MG63 (cell line): ENCODE results near the gene SMLR1. TPM values are rescaled to one million over a fixed set of nuclear protein-coding genes. Genes with fewer than 3 reads are reported as not detected.
"Not testable (repeated sequence)": the region's sequence is repeated elsewhere in the genome, so short reads cannot be mapped to it uniquely, and the experiment has no call there.

Source experiments
- DNase-seq: peaks from one replicate; pipeline ENCODE4 v3.0.0-alpha.2; 2020
- H3K27me3 ChIP-seq: fragments of 250-450 bp; sonication (Bioruptor Pico); 2 replicates; pipeline ENCODE4 v1.5.1; 2020; ENCODE audit warnings: mild to moderate bottlenecking, moderate library complexity
- H3K36me3 ChIP-seq: fragments of 250-450 bp; sonication (Bioruptor Pico); 2 replicates; pipeline ENCODE4 v1.5.1; 2020; ENCODE audit warnings: mild to moderate bottlenecking, moderate library complexity
- H3K4me3 ChIP-seq: fragments of 250-450 bp; sonication (Bioruptor Pico); 2 replicates; pipeline ENCODE4 v1.5.1; 2020; ENCODE audit warnings: mild to moderate bottlenecking, moderate library complexity
- H3K9me3 ChIP-seq: fragments of 250-450 bp; sonication (Bioruptor Pico); 2 replicates; pipeline ENCODE4 v1.5.1; 2020; ENCODE audit warnings: mild to moderate bottlenecking, moderate library complexity
- total RNA-seq: library from RNA; depleted of rRNA; stranded (reverse); fragments of >200 nt; shearing (Covaris generic); gene quantifications from 2 replicates; pipeline ENCODE4 v1.2.3, GENCODE V29; 2014; ENCODE audit warnings: low replicate concordance; rRNA removed

Gene SMLR1
- not detected in 2 replicates for total RNA-seq

DNA sequence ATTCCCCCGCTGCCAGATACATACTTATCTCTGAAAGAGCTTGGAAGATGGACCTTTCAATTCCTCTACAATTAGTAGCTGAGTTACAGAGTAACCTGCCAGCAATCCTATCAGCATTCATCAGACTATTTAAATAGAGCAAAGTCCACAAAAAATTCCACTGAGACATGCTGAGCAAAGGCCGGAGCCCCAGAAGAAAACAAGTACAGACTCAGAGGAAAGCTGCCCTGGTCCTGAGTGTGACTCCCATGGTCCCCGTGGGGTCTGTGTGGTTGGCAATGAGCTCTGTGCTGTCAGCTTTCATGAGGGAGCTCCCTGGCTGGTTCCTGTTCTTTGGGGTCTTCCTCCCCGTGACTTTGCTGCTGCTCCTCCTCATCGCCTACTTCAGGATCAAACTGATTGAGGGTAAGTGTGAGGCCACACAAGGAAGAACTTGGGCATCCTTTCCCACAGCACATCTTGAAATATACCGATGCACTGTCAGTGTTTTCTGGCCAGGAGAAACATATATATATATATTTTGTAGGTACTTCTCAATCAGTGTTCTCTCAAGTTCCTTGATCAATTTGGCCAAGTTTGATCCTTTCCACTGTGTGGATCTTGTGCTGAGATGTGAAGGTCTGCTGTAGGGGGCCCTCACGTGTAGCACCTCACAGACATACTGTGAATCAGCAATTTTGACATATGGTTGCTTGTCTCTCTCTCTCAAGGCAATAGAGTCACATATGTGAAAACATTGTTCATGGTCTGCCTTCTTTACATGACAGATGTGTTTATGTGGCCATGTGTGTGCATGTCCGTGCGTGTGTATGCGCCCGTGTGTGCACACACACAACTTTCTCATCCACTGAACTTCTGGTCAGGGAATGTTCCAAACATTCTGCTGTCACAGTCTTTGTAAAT, at the start of gene SMLR1:
Gene SMLR1 (plus strand): TSS at position 160 of the 903 bp plus-strand sequence. CDS start 8 bp downstream, at position 168.
- Histone ChIP-seq H3K36me3 (no peaks in the 10 kb centered on the region), H3K4me3 (no peak within 1 kb of the TSS), H3K9me3 (no peaks in the 10 kb centered on the region), H3K27me3 (no peaks in the 10 kb centered on the region)
- no peak for DNase-seq

- no peak overlapping the region for H3K4me3 ChIP-seq
- DNase-seq = peak; percentile 31
- no peaks in the 10 kb centered on the region for H3K36me3 ChIP-seq
- no peaks in the 10 kb centered on the region for H3K27me3 ChIP-seq
- H3K9me3 ChIP-seq = 0 out of 2 replicates have a peak, but pooled peaks cover 2% of the 10 kb centered on the region
Measured at GRCh38 chr6:130778946-130779657, 48.1 kb upstream of the SMLR1 start.

- Histone ChIP-seq H3K27me3 (no peaks in the 10 kb centered on the region), H3K4me3 (no peak overlapping the region), H3K36me3 (no peaks in the 10 kb centered on the region), H3K9me3 (0 out of 2 replicates have a peak, but pooled peaks cover 2% of the 10 kb centered on the region)
- no peak for DNase-seq
Measured at GRCh38 chr6:130779658-130780033, 47.6 kb upstream of the SMLR1 start.

DNA sequence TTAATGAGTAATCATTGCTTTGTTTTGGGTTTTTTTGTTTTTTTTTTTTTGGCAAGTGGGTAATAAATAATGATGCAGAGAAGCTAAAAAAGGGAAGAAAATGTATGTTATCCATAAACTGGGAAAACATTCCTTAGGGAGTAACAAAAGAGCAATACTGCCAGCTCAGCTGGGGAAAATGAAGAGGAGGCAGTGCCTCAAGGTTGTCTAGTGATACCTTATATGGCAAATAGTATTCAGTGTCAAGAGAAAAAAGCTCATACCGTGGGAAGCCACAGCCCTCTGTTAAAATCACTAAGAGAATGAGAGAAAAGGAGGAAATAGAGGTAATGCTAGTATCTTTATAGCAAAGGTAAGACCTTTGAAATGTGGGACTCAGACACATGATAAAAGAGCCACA, 47.1 kb upstream of the SMLR1 start:
- Histone ChIP-seq H3K27me3 (no peaks in the 10 kb centered on the region), H3K4me3 (no peak overlapping the region), H3K36me3 (no peaks in the 10 kb centered on the region), H3K9me3 (0 out of 2 replicates have a peak, but pooled peaks cover 2% of the 10 kb centered on the region)
- DNase-seq = no peak

- Histone ChIP-seq H3K4me3 (no peak overlapping the region), H3K27me3 (no peaks in the 10 kb centered on the region), H3K9me3 (0 out of 2 replicates have a peak, but pooled peaks cover 2% of the 10 kb centered on the region), H3K36me3 (no peaks in the 10 kb centered on the region)
- no peak for DNase-seq
Measured at GRCh38 chr6:130781557-130781956, 45.6 kb upstream of the SMLR1 start.

GRCh38 chr6:130783416-130784107, 43.6 kb upstream of the SMLR1 start:
- DNase-seq = no peak
- H3K9me3 ChIP-seq = 0 out of 2 replicates have a peak, but pooled peaks cover 2% of the 10 kb centered on the region

DNA sequence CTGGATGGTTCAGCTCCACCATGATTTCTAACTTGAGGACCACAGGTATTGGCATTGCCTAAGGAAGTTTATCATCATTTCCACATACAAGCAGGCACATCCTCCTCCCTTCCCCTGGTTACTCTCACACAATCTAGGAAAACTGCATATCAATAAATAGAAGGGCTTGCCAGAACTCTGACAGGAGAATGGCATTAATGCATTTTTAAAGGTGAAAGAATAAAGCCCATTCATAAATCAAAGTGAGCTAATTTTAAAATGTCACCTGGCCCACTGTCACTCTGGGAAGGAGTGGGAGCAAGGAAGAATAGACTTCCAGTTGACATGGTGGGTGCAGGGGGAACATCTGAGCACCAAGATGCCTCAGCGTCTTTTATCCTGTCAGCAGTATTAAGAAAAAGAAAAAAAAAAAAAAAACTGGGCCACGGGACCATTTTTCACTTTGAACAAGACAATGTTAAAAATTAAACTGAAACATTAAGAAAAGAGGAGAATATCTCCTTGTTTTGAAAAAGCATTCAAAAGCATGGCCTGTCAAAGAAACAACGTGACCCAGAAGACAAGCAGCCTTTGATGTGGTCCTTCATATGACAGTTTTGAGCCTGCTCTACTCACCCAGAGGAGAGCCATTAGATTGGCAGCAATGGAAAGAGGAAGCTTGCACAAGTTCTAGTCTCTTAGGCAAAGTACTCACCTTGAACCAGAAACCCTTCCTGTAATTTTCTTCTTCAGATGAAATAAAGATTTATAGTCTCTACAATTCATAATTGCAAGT, 39.3 kb upstream of the SMLR1 start:
- Histone ChIP-seq H3K36me3 (no peaks in the 10 kb centered on the region), H3K9me3 (no peaks in the 10 kb centered on the region), H3K4me3 (no peak overlapping the region), H3K27me3 (no peaks in the 10 kb centered on the region)
- DNase-seq = no peak

More at GRCh38 chr6:130783416-130784107, 43.6 kb upstream of the SMLR1 start:
- H3K27me3 ChIP-seq = no peaks in the 10 kb centered on the region
- H3K4me3 ChIP-seq = no peak overlapping the region
- H3K36me3 ChIP-seq = no peaks in the 10 kb centered on the region

DNA sequence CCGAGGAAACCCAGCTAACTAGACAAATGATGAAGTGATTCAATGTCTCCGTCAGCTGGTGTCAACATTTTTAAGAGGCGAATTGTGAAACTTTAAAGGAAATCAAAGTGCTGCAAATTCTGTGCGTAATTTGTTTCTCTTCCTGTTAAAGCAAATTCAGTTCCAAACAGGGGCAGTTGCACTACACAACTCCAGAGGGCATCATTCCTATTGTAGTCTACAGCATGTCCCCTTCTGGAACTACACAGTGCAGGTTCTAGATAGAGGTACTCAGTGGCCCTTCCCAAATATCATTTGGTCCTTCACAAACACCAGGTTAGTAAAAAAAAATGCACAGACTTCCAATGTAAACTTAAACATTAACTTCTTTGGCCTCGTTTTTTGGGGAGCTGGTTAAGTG, 38.3 kb upstream of the SMLR1 start:
- DNase-seq = no peak
- no peaks in the 10 kb centered on the region for H3K9me3 ChIP-seq
- no peak overlapping the region for H3K4me3 ChIP-seq
- no peaks in the 10 kb centered on the region for H3K27me3 ChIP-seq
- no peaks in the 10 kb centered on the region for H3K36me3 ChIP-seq

GRCh38 chr6:130794010-130794697, 33.1 kb upstream of the SMLR1 start:
- DNase-seq = no peak
- Histone ChIP-seq H3K36me3 (no peaks in the 10 kb centered on the region), H3K27me3 (no peaks in the 10 kb centered on the region), H3K9me3 (peaks cover 2% of the 10 kb centered on the region; the same call in 1 of the 2 replicates), H3K4me3 (no peak overlapping the region)

GRCh38 chr6:130794738-130795137, 32.5 kb upstream of the SMLR1 start:
- Histone ChIP-seq H3K36me3 (no peaks in the 10 kb centered on the region), H3K9me3 (peaks cover 2% of the 10 kb centered on the region; the same call in 1 of the 2 replicates), H3K27me3 (no peaks in the 10 kb centered on the region), H3K4me3 (no peak overlapping the region)
- no peak for DNase-seq

- H3K27me3 ChIP-seq = no peaks in the 10 kb centered on the region; the same call in 1 of the 2 replicates
- no peak overlapping the region for H3K4me3 ChIP-seq
- no peaks in the 10 kb centered on the region for H3K36me3 ChIP-seq
- H3K9me3 ChIP-seq = peaks cover 4% of the 10 kb centered on the region; the same call in 1 of the 2 replicates
- DNase-seq = peak; percentile 74
Measured at GRCh38 chr6:130796313-130796905, 30.8 kb upstream of the SMLR1 start.

DNA sequence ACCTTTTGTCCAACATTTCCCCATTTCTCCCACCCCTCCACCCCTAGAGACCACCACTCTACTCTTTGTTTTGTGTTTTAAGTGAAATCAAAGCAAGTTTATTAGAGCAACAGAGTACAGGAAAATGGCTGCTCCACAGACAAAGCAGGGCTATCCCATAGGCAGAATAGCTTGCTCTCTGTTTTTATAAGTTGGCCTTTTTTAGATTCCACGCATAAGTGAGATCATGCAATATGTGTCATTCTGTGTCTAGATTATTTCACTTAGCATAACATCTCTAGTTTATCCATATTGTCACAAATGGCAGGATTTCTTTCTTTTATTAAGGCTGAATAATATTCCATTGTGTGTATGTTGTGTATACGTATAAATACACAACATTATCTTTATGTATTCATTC, 30.1 kb upstream of the SMLR1 start:
- H3K27me3 ChIP-seq = no peaks in the 10 kb centered on the region; the same call in 1 of the 2 replicates
- no peak for DNase-seq
- no peaks in the 10 kb centered on the region for H3K36me3 ChIP-seq
- peaks cover 4% of the 10 kb centered on the region; the same call in 1 of the 2 replicates for H3K9me3 ChIP-seq
- no peak overlapping the region for H3K4me3 ChIP-seq

DNA sequence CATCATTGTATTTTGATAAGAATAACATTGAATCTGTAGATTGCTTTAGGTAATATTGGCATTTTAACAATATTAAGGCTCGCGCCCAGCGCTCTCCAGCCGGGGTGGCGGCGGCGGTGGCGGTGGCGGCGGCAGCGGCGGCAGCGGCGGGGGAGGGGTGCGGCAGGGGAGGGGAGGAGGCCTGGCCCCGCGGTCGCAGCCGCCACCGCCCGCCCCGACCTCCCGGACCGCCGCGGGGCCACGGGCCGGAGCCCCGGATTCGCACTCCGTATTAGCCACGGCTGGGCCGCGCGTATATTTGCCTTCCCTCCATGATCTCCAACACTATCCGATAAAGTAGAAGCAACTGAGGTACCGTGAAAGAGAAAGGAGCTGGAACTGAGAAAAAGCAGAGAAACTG, 25.8 kb upstream of the SMLR1 start:
- not testable (repeated sequence) for DNase-seq, H3K36me3 ChIP-seq, H3K9me3 ChIP-seq, H3K4me3 ChIP-seq, H3K27me3 ChIP-seq

GRCh38 chr6:130810307-130811030, 16.7 kb upstream of the SMLR1 start:
- Histone ChIP-seq H3K27me3 (no peaks in the 10 kb centered on the region), H3K9me3 (no peaks in the 10 kb centered on the region), H3K4me3 (no peak overlapping the region), H3K36me3 (no peaks in the 10 kb centered on the region)
- no peak for DNase-seq

GRCh38 chr6:130811932-130812331, 15.3 kb upstream of the SMLR1 start:
- no peak overlapping the region for H3K4me3 ChIP-seq
- H3K36me3 ChIP-seq = no peaks in the 10 kb centered on the region
- DNase-seq = no peak
- no peaks in the 10 kb centered on the region for H3K9me3 ChIP-seq
- no peaks in the 10 kb centered on the region for H3K27me3 ChIP-seq
